GM12878 (cell line): ENCODE data around the gene BTG1. TPM values are rescaled to one million over a fixed set of nuclear protein-coding genes. Genes with fewer than 3 reads are reported as not detected.
A peak's percentile ranks its signal among the peaks of the same experiment; 100 is the strongest.

ENCODE experiments used
- CTCF ChIP-seq, 3 experiments: IDR thresholded peaks in 2 of 3; conservative IDR thresholded peaks in 1 of 3; 2 replicates each; pipeline ENCODE4 v1.5.1; 2011; ENCODE audit warnings: low read depth in 3 of 3, low read length in 3 of 3, mild to moderate bottlenecking in 3 of 3, control low read depth in 2 of 3, moderate library complexity in 2 of 3, inconsistent platforms in 1 of 3, mixed read lengths in 1 of 3; ENCODE audit not compliant: control insufficient read depth in 2 of 3, insufficient read depth in 1 of 3; ENCODE audit errors: extremely low read depth in 1 of 3
- FOS ChIP-seq: IDR thresholded peaks from 3 replicates; pipeline ENCODE4 v1.6.1; 2011; ENCODE audit warnings: borderline replicate concordance; ENCODE audit not compliant: insufficient read length; ENCODE audit errors: extremely low read depth
- FOXM1 ChIP-seq: IDR thresholded peaks from 2 replicates; pipeline ENCODE4 v1.6.1; 2012; ENCODE audit warnings: low read depth, mild to moderate bottlenecking, inconsistent platforms, low read length, moderate library complexity
- HDGF ChIP-seq: fragments of 450-650 bp; IDR thresholded peaks from 2 replicates; pipeline ENCODE4 v1.6.1; 2016; ENCODE audit warnings: antibody characterized with exemption
- IKZF1 ChIP-seq: fragments of 450-650 bp; conservative IDR thresholded peaks from 2 replicates; pipeline ENCODE4 v1.6.1; 2017; ENCODE audit warnings: antibody characterized with exemption, mild to moderate bottlenecking
- KDM1A ChIP-seq: fragments of 200-600 bp; sonication (generic); IDR thresholded peaks from 2 replicates; pipeline ENCODE4 v1.6.1; 2016; ENCODE audit warnings: borderline replicate concordance
- MEF2B ChIP-seq: fragments of 450-650 bp; IDR thresholded peaks from 2 replicates; pipeline ENCODE4 v1.6.1; 2018; ENCODE audit warnings: mild to moderate bottlenecking, moderate library complexity; ENCODE audit not compliant: partially characterized antibody, poor library complexity, severe bottlenecking
- MYB ChIP-seq: fragments of 150-350 bp; IDR thresholded peaks from 2 replicates; pipeline ENCODE4 v1.6.1; 2014; ENCODE audit warnings: mild to moderate bottlenecking, low read depth, low read length, borderline replicate concordance
- NBN ChIP-seq: fragments of 450-650 bp; IDR thresholded peaks from 2 replicates; pipeline ENCODE4 v1.6.1; 2016
- NFXL1 ChIP-seq: fragments of 450-650 bp; IDR thresholded peaks from 2 replicates; pipeline ENCODE4 v1.6.1; 2017; ENCODE audit warnings: antibody characterized with exemption, mild to moderate bottlenecking, borderline replicate concordance
- NFYA ChIP-seq: IDR thresholded peaks from 2 replicates; pipeline ENCODE4 v1.6.1; 2011; ENCODE audit warnings: low read depth, mild to moderate bottlenecking, low read length, improper control_type of control experiment, borderline replicate concordance
- NR2C1 ChIP-seq: fragments of 450-650 bp; IDR thresholded peaks from 2 replicates; pipeline ENCODE4 v1.6.1; 2017; ENCODE audit warnings: antibody characterized with exemption, mild to moderate bottlenecking, moderate library complexity
- POLR2AphosphoS5 ChIP-seq: IDR thresholded peaks from 2 replicates; pipeline ENCODE4 v1.6.1; 2011; ENCODE audit warnings: mild to moderate bottlenecking, low read length, inconsistent platforms
- PRDM15 ChIP-seq: fragments of 450-650 bp; formaldehyde crosslinking; IDR thresholded peaks from 2 replicates; pipeline ENCODE4 v1.4.0; 2020; ENCODE audit warnings: mild to moderate bottlenecking, moderate library complexity
- STAT1 ChIP-seq: fragments of 450-650 bp; conservative IDR thresholded peaks from 2 replicates; pipeline ENCODE4 v1.6.1; 2014; ENCODE audit warnings: antibody characterized with exemption, mild to moderate bottlenecking
- YY1 ChIP-seq: IDR thresholded peaks from 2 replicates; pipeline ENCODE4 v1.6.1; 2011; ENCODE audit warnings: low read depth, mild to moderate bottlenecking, low read length
- polyA plus RNA-seq, 11 experiments: library from polyadenylated mRNA; depleted of rRNA in 4 of 11; unstranded in 6 of 11; stranded (reverse) in 5 of 11; fragments of >200 nt; fragmentation: Nextera tagmentation in 4 of 11; fragmentation: Illumina TruSeq in 1 of 11; extraction: Ambion mirVana in 4 of 11; extraction: Trizol in 1 of 11; gene quantifications; 1 replicate in 1 of 11; 2 replicates in 10 of 11; pipeline versions ENCODE4 v1.2.1 to v1.2.3, GENCODE V29; 2011 to 2016; ENCODE audit warnings: inconsistent platforms in 2 of 11, missing spikeins in 2 of 11, low read depth in 1 of 11
- total RNA-seq, 4 experiments: library from RNA; depleted of rRNA in 3 of 4; stranded (reverse); fragments of >200 nt in 3 of 4; fragmentation: Illumina TruSeq in 1 of 4; extraction: Trizol in 1 of 4; gene quantifications; 2 replicates each; pipeline versions ENCODE4 v1.2.1 to v1.2.3, GENCODE V29; 2013 to 2021
- TF ChIP-seq, protein P1 (sequence below): fragments of 450-650 bp; IDR thresholded peaks from 2 replicates; pipeline ENCODE4 v1.6.1; 2017; ENCODE audit warnings: borderline replicate concordance
- TF ChIP-seq, protein P2 (sequence below): IDR thresholded peaks from 2 replicates; pipeline ENCODE4 v1.6.1; 2012; ENCODE audit warnings: improper control_type of control experiment, low read depth, low read length; ENCODE audit not compliant: insufficient replicate concordance

Gene BTG1
- total and polyA plus RNA-seq, 10 of the 15 experiments (the other 5 are each of a cell fraction or from before 2014, with no cell fraction given) = 23.7 to 194 (median 56.4) TPM

GRCh38 chr12:92158796-92159439, 13.3 kb upstream of the BTG1 start (continued):
- TF ChIP-seq CTCF (IDR thresholded peaks at IDR 0.05 in 2 of 3, conservative IDR thresholded peaks at IDR 0.05 in 1 of 3; ENCODE audit: control insufficient read depth in 2 of 3, extremely low read depth in 1 of 3, insufficient read depth in 1 of 3, low read depth in 3 of 3, low read length in 3 of 3) (no peak), FOS (no peak), KDM1A (no peak), POLR2AphosphoS5 (no peak), YY1 (no peak), STAT1 (no peak), MYB (no peak), FOXM1 (peak; percentile 24; the same call in 1 of the 2 replicates), NR2C1 (no peak), MEF2B (peak; percentile 47), NFXL1 (no peak), PRDM15 (no peak), NBN (0 out of 2 replicates have a peak, but pooled peaks have one; percentile 26), IKZF1 (peak; percentile 61), NFYA (no peak), HDGF (no peak)
- TF ChIP-seq, protein P1, sequence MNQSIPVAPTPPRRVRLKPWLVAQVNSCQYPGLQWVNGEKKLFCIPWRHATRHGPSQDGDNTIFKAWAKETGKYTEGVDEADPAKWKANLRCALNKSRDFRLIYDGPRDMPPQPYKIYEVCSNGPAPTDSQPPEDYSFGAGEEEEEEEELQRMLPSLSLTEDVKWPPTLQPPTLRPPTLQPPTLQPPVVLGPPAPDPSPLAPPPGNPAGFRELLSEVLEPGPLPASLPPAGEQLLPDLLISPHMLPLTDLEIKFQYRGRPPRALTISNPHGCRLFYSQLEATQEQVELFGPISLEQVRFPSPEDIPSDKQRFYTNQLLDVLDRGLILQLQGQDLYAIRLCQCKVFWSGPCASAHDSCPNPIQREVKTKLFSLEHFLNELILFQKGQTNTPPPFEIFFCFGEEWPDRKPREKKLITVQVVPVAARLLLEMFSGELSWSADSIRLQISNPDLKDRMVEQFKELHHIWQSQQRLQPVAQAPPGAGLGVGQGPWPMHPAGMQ = no peak
- TF ChIP-seq, protein P2, sequence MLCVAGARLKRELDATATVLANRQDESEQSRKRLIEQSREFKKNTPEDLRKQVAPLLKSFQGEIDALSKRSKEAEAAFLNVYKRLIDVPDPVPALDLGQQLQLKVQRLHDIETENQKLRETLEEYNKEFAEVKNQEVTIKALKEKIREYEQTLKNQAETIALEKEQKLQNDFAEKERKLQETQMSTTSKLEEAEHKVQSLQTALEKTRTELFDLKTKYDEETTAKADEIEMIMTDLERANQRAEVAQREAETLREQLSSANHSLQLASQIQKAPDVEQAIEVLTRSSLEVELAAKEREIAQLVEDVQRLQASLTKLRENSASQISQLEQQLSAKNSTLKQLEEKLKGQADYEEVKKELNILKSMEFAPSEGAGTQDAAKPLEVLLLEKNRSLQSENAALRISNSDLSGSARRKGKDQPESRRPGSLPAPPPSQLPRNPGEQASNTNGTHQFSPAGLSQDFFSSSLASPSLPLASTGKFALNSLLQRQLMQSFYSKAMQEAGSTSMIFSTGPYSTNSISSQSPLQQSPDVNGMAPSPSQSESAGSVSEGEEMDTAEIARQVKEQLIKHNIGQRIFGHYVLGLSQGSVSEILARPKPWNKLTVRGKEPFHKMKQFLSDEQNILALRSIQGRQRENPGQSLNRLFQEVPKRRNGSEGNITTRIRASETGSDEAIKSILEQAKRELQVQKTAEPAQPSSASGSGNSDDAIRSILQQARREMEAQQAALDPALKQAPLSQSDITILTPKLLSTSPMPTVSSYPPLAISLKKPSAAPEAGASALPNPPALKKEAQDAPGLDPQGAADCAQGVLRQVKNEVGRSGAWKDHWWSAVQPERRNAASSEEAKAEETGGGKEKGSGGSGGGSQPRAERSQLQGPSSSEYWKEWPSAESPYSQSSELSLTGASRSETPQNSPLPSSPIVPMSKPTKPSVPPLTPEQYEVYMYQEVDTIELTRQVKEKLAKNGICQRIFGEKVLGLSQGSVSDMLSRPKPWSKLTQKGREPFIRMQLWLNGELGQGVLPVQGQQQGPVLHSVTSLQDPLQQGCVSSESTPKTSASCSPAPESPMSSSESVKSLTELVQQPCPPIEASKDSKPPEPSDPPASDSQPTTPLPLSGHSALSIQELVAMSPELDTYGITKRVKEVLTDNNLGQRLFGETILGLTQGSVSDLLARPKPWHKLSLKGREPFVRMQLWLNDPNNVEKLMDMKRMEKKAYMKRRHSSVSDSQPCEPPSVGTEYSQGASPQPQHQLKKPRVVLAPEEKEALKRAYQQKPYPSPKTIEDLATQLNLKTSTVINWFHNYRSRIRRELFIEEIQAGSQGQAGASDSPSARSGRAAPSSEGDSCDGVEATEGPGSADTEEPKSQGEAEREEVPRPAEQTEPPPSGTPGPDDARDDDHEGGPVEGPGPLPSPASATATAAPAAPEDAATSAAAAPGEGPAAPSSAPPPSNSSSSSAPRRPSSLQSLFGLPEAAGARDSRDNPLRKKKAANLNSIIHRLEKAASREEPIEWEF = no peak
